H1 (cell line): ENCODE results near the gene TRAF3IP1.

Experiments used
- ATF3 ChIP-seq: IDR thresholded peaks from 2 replicates; pipeline ENCODE4 v1.6.1; 2011; ENCODE audit warnings: low read depth, mild to moderate bottlenecking, low read length; ENCODE audit not compliant: insufficient read depth
- CTCF ChIP-seq, 3 experiments: IDR thresholded peaks; 1 replicate in 2 of 3; 2 replicates in 1 of 3; pipeline versions ENCODE4 v1.5.1 to v1.6.1; 2011; ENCODE audit warnings: low read length in 3 of 3, mild to moderate bottlenecking in 3 of 3, inconsistent platforms in 2 of 3, low read depth in 1 of 3, moderate library complexity in 1 of 3; ENCODE audit not compliant: insufficient read depth in 1 of 3; ENCODE audit errors: control extremely low read depth in 1 of 3
- KDM1A ChIP-seq: fragments of 200-600, 300-600 bp; sonication (generic); IDR thresholded peaks from 2 replicates; pipeline ENCODE4 v1.7.1; 2016; ENCODE audit warnings: mild to moderate bottlenecking, low read length, borderline replicate concordance
- MAX ChIP-seq: IDR thresholded peaks from 2 replicates; pipeline ENCODE4 v1.6.1; 2012; ENCODE audit warnings: inconsistent platforms
- POLR2A ChIP-seq, 2 experiments: IDR thresholded peaks; 1 replicate in 1 of 2; 2 replicates in 1 of 2; pipeline ENCODE4 v1.6.1; 2011; ENCODE audit warnings: low read depth in 2 of 2, low read length in 2 of 2, mild to moderate bottlenecking in 2 of 2; ENCODE audit errors: control extremely low read depth in 1 of 2
- POLR2AphosphoS5 ChIP-seq: IDR thresholded peaks from 2 replicates; pipeline ENCODE4 v1.6.1; 2011; ENCODE audit warnings: low read depth, low read length
- RAD21 ChIP-seq, 2 experiments: IDR thresholded peaks in 1 of 2; conservative IDR thresholded peaks in 1 of 2; 2 replicates each; pipeline ENCODE4 v1.6.1; 2011; ENCODE audit warnings: low read depth in 2 of 2, low read length in 2 of 2, improper control_type of control experiment in 1 of 2, inconsistent platforms in 1 of 2, mild to moderate bottlenecking in 1 of 2, moderate library complexity in 1 of 2
- TBP ChIP-seq: IDR thresholded peaks from 2 replicates; pipeline ENCODE4 v1.6.1; 2011; ENCODE audit warnings: low read depth, low read length, improper control_type of control experiment

GRCh38 chr2:238341536-238341935 lies 21.2 kb downstream of the TRAF3IP1 start:
- no peak for TF ChIP-seq CTCF (IDR thresholded peaks at IDR 0.05; ENCODE audit: control extremely low read depth in 1 of 3, insufficient read depth in 1 of 3, low read depth in 1 of 3, low read length in 3 of 3)
- no peak for TF ChIP-seq MAX
- no peak for TF ChIP-seq KDM1A
- no peak for TF ChIP-seq POLR2A (IDR thresholded peaks at IDR 0.05; ENCODE audit: control extremely low read depth in 1 of 2, low read depth in 2 of 2, low read length in 2 of 2)
- no peak for TF ChIP-seq ATF3
- TF ChIP-seq RAD21 (IDR thresholded peaks at IDR 0.05 in 1 of 2, conservative IDR thresholded peaks at IDR 0.05 in 1 of 2; ENCODE audit: low read depth in 2 of 2, low read length in 2 of 2), result no peak
- TF ChIP-seq POLR2AphosphoS5, result no peak
- no peak for TF ChIP-seq TBP
